NCI-H524 (cell line): ENCODE measurements around the gene SNPH.

Experiments used
- DNase-seq, 2 experiments: peaks; one replicate each; lab custom pipeline; 2025; lab: John Stamatoyannopoulos, UW

Gene SNPH

DNA sequence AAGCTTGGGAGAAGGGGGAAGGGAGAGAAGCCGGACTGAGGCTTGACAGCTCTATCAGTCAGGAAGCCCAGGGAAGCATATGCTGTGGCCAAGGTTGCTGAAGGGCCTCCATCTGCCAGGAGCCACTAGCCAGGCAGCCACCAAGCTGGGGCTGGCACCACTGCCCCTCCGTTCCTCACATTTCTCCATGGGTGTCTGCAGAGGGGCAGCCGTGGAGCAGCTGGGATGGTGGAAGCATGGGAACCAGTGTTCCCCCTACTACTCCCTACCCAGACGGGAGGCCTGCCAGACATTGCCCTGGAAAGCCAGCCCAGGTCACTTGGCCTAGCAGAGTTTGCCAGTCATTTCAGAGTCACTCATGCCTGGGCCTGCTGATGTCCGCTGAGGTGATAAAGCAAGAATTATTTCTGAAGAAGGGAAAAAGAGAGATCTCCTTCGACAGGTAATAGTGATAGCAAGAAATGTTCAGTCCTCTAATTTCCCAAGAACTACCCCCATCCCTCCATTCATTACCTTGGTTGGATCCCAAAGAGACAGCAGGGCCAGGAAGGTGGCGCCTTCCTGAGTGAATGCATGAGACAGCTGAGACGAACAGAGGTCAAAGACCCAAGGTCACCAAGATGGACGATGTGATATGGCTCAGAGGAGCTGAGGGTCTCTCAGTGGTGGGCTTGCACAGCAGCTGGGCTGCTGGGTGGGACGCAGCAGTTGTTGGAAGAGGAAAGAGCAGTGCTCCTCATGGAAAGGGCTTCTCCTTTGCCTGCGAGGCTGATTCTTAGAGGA is 21.9 kb downstream of the SNPH start:
- DNase-seq, result no peak

DNA sequence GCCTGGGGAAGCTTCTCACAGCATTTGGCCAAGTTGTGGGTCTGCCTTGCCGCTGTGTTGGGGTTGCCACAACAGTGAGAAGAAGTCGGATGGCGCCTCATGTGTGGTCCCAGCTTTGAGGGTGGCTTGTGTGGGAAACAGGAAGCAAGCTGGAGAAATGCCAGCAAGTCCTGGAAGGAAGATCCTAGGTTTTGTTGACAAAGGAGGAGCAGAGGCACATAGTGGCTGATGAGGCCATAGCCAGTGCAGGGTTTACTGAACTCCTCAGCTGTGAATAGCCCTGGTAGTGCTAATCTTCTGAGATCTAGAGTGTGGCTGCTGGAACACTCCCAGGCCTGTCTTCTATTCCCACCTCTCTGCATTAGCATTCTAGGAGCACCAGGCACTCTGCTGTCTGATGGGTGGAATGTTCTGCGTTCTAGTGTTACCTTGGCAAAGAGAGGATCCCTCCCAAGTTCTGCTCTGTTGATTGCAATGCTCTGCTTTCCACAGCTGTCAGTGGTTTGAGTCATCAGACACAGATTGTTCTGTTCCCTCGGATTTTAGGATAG is 25.2 kb downstream of the SNPH start:
- DNase-seq, result no peak

DNA sequence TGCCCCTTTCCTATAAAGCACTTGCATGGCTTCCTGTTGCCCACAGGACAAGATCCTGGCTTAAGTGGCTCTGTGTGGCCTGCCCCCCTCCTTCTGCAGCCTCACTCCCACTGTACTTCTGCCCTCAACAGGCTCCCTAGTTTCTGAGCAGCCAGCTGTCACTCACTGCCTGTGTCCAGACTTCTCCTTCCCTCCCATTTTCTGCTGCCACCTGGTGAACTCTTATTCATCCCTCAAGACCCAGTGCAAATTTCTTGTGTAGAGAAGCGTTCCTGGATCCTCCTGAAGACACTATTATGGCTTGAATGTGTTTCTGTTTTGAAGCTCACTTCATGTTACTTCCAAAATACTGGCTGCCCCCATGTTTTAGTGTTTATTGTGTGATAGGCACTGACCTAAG is 26.5 kb downstream of the SNPH start:
- DNase-seq, result no peak

DNA sequence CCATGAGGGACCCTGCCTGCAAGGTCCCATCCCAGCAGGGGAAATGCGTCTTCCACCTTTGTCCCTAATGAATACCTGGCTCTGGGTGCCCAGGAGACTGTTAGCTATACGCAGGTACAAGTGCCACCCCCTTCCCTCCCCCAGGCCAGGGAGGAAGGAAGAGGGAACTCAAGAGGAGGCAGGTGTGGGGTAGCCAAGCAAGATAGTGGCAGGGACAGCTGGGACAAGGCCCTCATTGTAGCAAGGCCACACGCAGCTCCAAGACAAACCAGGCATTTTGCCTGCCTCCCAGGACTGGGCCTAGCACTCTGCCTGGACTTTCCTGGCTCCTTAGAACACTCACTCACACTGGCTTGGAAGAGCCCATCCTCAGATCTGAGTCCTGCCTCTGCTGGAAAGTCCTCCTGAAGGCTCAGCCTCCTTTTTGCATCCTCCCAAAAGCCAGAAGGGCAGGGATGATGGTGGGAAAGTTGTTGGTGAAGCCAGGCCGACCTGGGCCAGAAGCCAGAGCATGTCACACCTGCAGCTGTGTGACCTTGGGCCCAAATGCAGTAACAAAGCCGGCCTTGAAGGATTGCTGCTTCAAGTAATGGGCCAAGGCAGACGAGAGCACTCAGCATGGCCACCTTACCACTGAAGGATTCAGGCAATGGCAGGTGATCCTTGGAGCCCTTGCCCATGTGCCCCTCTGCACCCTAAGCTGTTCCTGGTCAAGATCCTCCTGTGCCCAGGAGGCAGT is 27.7 kb downstream of the SNPH start:
- no peak for DNase-seq

DNA sequence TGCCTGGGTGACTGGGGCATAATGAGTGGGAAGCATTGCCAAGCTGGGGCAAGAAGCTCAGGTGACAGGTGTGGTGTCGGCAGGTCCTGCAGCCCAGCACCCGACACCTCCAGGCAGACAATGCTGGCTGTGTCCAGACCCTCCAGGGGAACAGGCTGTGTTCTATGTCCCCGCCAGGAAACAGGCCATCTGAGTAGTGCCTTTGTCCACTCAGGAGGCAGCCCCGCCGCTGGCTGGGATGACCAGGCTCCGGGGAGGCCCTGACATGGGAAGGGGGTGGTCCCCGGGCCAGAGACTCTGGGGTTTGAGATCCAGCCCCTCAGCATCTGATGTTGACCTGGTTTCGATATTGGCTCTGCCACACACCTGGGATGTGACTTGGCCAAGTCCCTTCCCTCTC is 28.4 kb downstream of the SNPH start:
- DNase-seq, result no peak

DNA sequence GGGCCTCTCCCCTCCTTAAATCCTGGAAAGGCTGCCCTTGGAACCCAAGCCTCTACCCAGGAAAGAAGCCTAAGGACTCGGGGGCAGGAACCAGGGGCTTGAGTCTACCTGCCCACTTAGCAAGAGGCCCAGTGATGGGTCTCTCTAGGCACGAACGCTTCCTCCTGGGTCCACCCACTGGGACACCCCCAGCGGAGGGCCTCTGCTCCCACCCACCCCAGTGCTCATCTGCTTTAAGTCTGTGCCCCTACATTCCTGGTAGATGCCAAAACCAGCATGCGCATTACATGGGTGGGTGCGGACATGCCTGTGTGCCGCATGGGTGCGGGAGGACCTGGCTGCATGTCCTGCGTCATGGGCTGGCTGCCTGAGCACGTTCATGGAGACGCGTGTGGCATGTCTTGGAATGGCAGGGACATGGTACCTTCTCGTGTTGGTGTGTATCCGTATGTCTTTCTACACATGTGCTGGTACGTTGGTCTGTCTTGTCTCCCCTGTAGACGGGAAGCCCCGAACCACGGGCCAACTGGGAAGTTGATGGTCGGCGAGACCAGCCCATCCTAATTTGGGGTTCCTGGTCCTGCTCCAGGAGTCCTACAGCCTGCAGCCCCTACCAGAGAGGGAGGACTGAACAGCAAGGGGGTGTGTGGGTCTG is 29.3 kb downstream of the SNPH start:
- DNase-seq, result no peak

DNA sequence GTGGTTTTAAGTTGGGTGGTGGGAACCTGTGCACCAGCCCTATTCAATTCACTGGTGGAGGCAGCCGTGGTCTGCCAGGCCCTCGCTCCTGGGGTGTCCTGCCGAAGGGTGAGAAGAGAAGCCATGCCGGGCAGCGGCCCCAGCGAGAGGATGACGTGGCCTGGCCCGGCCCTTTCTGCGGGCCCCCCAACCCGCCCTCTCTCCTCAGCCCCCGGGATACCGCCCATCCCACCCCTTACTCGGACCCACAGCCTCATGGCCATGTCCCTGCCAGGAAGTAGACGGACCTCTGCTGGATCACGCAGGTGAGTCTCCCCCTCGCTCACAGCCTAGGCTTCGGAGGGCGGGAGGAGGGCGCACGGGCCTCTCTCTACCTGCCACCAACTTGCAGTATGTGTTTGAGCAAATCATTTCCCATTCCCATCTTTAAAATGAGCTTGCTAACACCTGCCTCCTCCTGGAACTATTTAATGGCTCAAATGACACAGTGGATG is 30.1 kb downstream of the SNPH start:
- no peak for DNase-seq

DNA sequence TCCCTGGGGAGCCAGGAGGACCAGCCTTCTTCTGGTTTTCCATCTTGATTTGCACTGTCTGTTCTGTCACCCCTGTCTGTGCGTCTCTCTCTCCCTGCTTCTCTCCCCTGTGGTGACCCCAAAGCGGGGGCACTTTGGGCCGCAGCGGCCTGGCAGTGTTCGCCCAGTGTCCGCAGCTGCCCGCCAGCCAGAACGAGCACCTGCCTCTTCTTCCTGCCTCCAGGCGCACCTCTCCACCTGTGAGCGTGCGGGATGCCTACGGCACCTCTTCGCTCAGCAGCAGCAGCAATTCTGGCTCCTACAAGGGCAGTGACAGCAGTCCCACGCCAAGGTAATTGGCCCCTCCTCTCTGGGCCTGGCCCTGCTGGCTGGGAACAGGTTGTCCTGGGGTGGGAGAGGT is 30.8 kb downstream of the SNPH start:
- DNase-seq, result no peak

DNA sequence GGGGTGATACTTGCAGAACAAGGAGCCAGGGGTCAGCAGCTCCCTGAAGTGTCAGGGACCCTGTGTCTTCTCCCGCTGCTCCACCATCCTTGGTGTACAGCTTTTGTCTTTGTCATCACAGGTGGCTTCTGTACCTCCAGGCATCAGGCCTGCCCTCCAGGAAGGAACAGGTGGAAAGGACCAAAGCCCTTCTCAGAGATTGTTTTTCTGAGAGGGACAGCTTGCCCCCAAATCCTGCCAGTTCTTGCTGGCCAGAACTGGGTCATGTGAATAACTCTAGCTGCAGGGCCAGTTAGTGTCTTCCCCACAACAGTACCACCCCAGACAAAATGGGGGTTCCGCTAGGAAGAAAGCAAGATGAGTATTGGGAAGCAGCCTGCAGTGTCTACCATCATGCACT is 31.4 kb downstream of the SNPH start:
- DNase-seq, result no peak

DNA sequence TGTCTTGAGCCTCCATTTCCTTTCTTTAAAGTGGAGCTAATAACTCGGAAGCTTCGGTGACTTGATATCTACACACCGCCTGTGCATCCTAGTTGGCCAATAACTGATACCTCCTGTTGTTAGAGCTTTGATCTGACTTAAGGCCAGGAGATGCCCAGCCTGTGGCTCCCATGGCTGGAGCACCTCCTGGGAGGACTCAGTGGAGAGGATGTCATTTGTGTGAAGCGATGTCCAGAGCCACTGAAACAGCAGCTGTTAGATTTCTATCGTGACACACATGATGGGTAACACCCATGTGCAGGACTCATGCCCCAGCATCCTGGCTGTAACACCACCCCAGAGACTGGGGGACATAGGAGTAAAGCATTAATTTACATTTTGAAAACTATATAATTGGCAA is 32.1 kb downstream of the SNPH start:
- DNase-seq, result no peak

DNA sequence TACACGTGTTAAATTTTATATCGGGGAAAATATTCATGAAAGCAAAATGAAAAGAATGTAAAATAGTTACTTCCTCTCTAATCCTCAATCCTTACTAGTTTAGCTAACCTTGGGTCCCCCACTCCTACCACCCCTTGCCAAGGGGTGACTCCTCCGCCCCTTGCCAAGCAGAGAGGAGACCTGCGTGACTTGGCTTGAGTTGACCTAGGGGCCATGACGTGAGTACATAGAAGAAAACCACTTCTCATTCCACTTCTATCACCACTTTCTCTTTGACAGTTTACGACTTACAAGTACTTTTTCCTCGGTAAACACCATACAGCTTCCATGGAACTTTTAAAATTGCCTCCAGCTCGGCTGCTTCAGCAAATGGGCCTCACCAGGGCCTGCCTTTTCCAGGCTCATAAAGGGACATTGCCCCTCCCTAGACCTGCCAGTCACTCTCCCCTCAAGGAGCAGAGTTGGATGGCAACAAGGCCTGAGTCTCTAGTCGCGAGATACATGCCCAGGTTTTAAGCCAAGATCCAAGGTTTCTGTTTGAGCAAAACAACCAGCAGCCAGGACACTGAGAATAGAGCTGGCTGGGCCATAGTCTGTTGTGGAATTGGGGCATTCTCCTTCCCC is 32.9 kb downstream of the SNPH start:
- no peak for DNase-seq

DNA sequence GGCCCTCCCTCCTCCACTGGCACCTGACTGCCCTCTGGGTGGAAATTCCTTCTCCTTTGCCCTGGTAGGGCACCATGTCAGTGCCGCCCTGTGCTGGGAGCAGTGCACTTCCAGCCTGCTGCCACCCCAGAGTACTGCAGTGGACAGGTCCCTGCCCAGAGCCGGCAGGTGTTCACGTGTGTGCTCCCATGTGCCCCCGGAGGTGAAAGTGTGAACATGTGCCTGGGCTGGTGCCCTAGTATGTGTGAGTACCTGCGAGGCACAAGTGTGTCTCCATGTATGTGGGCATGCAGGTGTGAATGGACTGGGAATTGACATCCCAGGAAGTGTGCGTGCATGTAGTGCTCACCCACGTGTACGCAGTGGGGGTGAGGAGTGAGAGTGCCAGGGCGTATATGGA is 33.4 kb downstream of the SNPH start:
- DNase-seq, result peak in 1 of 2 experiments; percentile 25

DNA sequence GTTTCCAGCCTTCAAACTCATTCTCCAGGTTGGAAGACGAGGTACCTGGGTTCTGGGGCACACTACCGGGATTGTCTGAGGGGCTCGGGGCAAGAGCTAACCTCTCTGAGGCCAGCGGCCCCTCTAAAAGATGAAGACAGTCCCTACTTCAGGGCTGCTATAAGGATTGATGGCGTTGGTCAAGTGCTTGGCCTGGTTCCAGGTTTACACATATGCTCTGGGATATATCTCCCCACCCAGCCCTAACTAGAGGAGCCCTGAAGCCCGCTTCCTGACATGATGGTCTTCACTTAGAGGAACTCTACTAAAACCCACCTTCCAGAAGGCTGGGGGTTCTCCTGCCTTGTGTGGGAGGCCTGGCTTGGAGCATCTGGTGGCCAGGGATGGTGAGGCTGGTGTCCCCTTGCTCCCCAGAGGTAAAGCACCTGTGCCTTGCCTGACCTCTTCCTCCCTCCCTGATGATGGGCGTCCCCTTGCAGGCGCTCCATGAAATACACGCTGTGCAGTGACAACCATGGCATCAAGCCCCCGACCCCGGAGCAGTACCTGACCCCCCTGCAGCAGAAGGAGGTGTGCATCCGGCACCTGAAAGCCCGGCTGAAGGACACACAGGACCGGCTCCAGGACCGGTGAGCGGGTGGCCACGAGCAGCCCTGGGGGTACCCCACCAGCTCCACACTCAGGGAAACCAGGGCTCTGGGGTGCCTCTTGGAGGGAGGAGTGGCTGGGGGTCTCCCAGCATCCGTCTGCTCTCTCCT is 34.2 kb downstream of the SNPH start:
- peak in 1 of 2 experiments; percentile 43 for DNase-seq

DNA sequence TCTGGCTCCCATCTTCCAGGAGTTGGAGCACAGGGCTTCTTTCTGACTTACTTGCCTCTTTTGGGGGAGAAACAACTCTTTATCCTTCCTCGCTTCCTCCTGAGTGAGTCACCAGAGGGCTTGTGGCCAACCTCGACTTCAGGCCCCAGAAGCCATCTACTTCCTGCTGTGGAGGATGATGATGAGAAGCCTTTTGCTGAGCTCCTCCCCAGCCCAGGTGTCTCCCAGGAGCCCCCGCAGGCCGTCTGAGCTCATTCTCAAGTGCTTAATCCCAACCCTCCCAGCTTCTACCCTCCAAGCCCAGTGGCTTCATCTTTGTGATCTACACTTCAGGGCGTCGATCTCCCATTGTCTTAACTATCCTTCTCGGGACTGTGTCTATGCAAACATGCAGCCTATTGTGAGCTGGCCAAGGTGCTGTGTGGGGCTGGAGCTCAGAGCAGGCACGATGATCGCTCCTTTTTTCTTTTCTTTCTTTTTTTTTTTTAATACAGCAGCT is 35.0 kb downstream of the SNPH start:
- DNase-seq, result peak; percentile 40 to 50

DNA sequence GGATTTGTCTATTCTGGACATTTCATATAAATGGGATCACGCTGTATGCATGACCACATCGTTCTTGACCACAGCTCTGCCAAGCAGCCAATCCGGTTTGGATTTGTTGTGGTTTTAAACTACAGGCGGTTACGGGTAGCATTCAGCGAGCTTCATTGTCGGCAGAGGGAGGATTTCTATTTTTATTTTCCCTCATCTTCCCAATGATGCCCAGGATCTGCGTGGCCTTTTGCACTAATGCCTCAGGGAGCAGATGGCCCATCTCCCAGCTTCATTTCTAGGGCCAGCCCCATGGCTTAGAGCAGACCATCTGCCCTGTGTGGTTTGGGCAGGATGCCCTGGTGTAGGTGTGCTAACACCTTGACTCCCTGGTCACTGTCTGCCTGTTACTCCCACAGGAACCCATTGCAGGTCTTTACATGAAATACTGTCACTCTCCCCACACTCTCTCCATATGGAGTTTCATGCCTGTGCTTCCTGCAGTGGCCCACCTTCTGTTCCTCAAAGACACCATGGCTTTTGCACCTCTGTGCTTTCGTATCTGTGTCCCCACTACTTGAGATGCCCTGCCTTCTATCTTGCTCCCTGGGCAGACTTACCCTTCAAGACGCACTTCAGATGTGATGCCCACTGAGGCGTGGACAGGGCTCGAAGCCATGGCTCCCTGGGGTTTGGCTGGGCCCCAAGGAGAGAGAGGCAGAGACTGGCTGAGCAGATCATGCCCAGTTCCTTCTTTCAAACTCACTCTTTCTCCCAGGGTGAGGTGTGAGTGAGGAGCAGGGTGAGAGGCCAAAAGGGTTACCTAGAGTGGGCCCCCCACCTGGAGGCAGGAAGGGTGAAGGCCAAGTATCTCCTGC is 36.8 kb downstream of the SNPH start:
- peak; percentile 71 to 91 for DNase-seq

DNA sequence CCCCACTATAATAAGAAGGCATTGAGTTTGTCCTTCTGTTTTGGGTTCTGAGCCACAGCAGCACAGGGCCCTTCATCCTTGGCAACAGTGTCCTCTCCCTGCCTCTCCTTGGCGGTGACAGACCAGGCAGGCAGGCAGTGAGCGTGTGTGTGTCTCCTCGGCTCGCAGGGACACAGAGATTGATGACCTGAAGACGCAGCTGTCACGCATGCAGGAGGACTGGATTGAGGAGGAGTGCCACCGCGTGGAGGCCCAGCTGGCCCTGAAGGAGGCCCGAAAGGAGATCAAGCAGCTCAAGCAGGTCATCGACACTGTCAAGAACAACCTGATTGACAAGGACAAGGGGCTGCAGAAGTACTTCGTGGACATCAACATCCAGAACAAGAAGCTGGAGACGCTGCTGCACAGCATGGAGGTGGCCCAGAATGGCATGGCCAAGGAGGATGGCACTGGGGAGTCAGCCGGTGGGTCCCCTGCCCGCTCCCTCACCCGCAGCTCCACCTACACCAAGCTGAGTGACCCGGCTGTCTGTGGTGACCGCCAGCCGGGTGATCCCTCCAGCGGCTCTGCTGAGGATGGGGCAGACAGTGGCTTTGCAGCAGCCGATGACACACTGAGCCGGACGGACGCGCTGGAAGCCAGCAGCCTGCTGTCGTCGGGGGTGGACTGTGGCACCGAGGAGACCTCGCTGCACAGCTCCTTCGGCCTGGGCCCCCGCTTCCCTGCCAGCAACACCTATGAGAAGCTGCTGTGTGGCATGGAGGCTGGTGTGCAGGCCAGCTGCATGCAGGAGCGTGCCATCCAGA is 38.8 kb downstream of the SNPH start:
- peak; percentile 77 to 93 for DNase-seq

DNA sequence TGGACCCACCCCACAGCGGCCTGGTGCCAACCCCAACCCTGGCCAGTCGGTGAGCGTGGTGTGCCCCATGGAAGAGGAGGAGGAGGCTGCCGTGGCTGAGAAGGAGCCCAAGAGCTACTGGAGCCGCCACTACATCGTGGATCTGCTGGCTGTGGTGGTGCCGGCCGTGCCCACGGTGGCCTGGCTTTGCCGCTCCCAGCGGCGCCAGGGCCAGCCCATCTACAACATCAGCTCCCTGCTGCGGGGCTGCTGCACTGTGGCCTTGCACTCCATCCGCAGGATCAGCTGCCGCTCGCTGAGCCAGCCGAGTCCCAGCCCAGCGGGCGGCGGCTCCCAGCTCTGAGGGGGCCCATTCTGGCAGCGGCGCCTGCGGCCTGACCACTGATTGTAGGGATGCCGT is 39.6 kb downstream of the SNPH start:
- no peak for DNase-seq

DNA sequence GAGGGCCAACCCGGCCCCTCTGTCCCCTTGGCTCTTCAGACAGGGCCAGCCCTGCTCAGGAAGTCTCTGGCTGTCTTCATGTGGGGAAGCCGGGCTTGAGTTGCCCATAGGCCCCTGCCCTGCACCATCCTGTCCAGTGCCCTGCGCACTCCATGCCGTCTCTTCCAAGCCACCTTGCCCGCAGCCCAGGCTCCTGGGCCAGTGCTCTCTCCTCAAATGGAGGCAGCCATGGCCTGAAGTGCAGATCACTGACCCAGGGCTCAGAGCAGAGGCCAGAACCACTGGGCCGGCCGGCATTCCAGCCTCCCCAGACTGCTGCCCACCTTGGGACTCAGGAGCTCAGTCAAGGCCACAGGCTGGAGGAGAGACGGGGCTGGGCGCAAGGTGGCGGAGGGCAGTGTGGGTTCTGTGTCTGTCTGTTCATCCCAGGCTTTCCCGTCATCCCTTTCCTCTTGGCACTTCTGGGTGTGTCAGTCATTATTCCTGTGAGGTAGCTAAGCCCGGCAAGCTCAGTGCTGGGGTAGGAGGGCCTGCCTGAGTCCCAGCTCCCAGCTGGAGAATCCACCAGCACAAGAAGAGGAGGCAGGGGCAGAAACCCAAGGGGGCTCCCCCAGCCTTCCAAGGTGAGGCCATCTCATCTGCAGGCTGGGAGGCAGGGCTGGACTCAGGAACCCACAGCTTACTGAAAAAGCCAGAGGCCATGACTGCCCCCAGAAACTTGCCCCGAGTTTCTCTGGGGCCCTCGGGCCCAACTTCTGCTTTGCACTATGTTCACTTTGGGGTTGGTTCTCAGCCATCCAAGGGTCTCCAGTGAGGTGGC is 40.4 kb downstream of the SNPH start:
- no peak for DNase-seq
